ENCODE results near the gene CTF1. TPM values are rescaled to one million over a fixed set of nuclear protein-coding genes. Genes with fewer than 3 reads are reported as not detected.

The CTF1 gene
- total RNA-seq, 1 experiment from 2014 or later, result 1.4 TPM

GRCh38 chr16:30930160-30930571 is 33.8 kb downstream of the CTF1 start:
- CTCF ChIA-PET, result no interaction called here
- H3K36me3 ChIP-seq (ENCODE audit: control insufficient read depth in 1 of 2, insufficient read depth in 2 of 2, low read length in 2 of 2), result peaks cover 9 to 31% of the 10 kb centered on the region in 2 experiments

More at GRCh38 chr16:30930160-30930571, 33.8 kb downstream of the CTF1 start:
- Histone ChIP-seq H4K20me1 (ENCODE audit: insufficient read depth) (no peaks in the 10 kb centered on the region), H3K4me1 (ENCODE audit: control insufficient read depth in 1 of 2, insufficient read depth in 2 of 2, low read length in 2 of 2) (peaks cover 2 to 8% of the 10 kb centered on the region in 2 experiments; a peak in 1 of 4 replicates), H3K9me2 (ENCODE audit: insufficient read depth) (no peaks in the 10 kb centered on the region), H3K27ac (ENCODE audit: low read depth, low read length) (no peak overlapping the region), H3K4me3 (replicated peaks in 1 of 2; ENCODE audit: low read depth in 1 of 2, low read length in 2 of 2) (no peak overlapping the region), H3K9ac (ENCODE audit: low read length) (no peak overlapping the region), H3K27me3 (ENCODE audit: insufficient read depth, low read length) (no peaks in the 10 kb centered on the region), H2AFZ (ENCODE audit: low read depth, low read length, poor library complexity, severe bottlenecking) (no peak overlapping the region), H3K4me2 (ENCODE audit: low read length) (no peak overlapping the region), H3K9me3 (ENCODE audit: control insufficient read depth in 1 of 2, insufficient read depth in 1 of 2, low read depth in 1 of 2, low read length in 2 of 2) (no peaks in the 10 kb centered on the region), H3K79me2 (ENCODE audit: insufficient read depth, low read length) (peaks cover under 1% of the 10 kb centered on the region; the same call in 1 of the 2 replicates)
- intact Hi-C loops (cut with micrococcal nuclease), result no loop called here
- no peak for ATAC-seq
- ChIA-PET RAD21 (ENCODE audit: low non-redundant PET in 1 of 2, low total read pairs in 2 of 2, uncharacterized antibody in 2 of 2, unreplicated experiment in 2 of 2) (no interaction called here), POLR2A (no interaction called here)
- no peak for DNase-seq (ENCODE audit: low read depth, low spot score)
- TF ChIP-seq ELF1 (IDR thresholded peaks at IDR 0.05; ENCODE audit: borderline replicate concordance, low read depth) (no peak), ATF3 (IDR thresholded peaks at IDR 0.05) (no peak), TCF7L2 (IDR thresholded peaks at IDR 0.05; ENCODE audit: borderline replicate concordance, extremely low read depth, insufficient read depth, insufficient read length) (no peak), ZFX (IDR thresholded peaks at IDR 0.05) (no peak), RAD21 (IDR thresholded peaks at IDR 0.05; ENCODE audit: low read depth) (no peak), SIN3A (IDR thresholded peaks at IDR 0.05; ENCODE audit: low read depth) (no peak), EGR1 (IDR thresholded peaks at IDR 0.05; ENCODE audit: low read depth) (no peak), POLR2AphosphoS5 (IDR thresholded peaks at IDR 0.05; ENCODE audit: low read depth, low read length) (no peak), ZNF274 (IDR thresholded peaks at IDR 0.05; ENCODE audit: low read depth, low read length) (no peak), YY1 (IDR thresholded peaks at IDR 0.05; ENCODE audit: extremely low read depth, insufficient replicate concordance, low read depth, low read length) (no peak), FOSL1 (IDR thresholded peaks at IDR 0.05; ENCODE audit: low read depth) (no peak), EZH2 (IDR thresholded peaks at IDR 0.05) (no peak), CEBPB (IDR thresholded peaks at IDR 0.05; ENCODE audit: low read depth) (no peak), SP1 (IDR thresholded peaks at IDR 0.05; ENCODE audit: low read depth) (no peak), CBX3 (IDR thresholded peaks at IDR 0.05; ENCODE audit: low read depth) (no peak)
- TF ChIP-seq, protein P1, sequence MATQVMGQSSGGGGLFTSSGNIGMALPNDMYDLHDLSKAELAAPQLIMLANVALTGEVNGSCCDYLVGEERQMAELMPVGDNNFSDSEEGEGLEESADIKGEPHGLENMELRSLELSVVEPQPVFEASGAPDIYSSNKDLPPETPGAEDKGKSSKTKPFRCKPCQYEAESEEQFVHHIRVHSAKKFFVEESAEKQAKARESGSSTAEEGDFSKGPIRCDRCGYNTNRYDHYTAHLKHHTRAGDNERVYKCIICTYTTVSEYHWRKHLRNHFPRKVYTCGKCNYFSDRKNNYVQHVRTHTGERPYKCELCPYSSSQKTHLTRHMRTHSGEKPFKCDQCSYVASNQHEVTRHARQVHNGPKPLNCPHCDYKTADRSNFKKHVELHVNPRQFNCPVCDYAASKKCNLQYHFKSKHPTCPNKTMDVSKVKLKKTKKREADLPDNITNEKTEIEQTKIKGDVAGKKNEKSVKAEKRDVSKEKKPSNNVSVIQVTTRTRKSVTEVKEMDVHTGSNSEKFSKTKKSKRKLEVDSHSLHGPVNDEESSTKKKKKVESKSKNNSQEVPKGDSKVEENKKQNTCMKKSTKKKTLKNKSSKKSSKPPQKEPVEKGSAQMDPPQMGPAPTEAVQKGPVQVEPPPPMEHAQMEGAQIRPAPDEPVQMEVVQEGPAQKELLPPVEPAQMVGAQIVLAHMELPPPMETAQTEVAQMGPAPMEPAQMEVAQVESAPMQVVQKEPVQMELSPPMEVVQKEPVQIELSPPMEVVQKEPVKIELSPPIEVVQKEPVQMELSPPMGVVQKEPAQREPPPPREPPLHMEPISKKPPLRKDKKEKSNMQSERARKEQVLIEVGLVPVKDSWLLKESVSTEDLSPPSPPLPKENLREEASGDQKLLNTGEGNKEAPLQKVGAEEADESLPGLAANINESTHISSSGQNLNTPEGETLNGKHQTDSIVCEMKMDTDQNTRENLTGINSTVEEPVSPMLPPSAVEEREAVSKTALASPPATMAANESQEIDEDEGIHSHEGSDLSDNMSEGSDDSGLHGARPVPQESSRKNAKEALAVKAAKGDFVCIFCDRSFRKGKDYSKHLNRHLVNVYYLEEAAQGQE (IDR thresholded peaks at IDR 0.05; ENCODE audit: low read depth), result no peak
- no TSS peak for BruUV-seq (replicated peaks)

All from HCT116 (cell line).